ENCODE data around the gene POLR2L.

POLR2L gene

DNA sequence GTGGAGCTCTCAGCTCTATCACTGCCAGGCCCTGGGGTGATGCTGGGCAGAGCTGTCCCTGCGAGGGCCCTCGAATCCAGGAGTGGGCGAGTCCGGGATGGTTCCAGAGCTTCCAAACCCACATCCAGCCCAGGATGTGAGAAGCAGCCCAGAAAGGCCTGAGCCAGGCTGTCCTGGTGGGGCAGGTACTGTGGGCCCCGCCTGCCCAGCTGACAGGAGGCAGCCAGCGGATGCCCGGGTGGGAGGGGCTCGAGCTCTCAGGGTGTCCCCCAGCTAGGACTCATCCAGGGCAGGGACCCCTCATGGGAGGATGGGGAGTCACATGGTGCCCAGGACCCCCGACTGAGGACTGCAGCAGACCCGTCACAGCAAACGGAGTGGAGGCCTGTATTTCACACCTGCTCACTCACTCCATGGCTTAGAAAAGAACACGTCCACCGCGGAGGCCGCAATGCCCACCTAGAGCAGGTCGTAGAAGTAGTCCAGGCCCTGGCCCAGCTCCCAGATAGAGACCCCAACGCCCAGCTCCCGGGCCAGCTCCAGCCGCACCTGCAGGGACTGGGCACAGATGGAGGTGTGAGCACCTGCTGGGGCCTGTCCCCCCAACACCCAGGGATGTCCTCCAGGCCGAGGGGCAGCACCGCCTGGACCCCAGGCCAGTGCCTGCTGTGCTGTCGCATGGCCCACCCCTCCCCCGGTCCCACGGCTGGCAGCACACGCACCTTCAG is 27.2 kb upstream of the POLR2L start:
- no peak overlapping the region for H3K4me2 ChIP-seq (ENCODE audit: low read length)
- H3K4me1 ChIP-seq (ENCODE audit: control insufficient read depth, low read length): no peaks in the 10 kb centered on the region
- no peaks in the 10 kb centered on the region for H3K9me3 ChIP-seq (ENCODE audit: control insufficient read depth, insufficient read depth, low read length)
- no peaks in the 10 kb centered on the region for H3F3A ChIP-seq (ENCODE audit: control insufficient read depth, insufficient read depth)
- no peaks in the 10 kb centered on the region; the same call in 1 of the 2 replicates for H4K20me1 ChIP-seq (ENCODE audit: control insufficient read depth, insufficient read depth, low read depth, low read length)
- H3K27me3 ChIP-seq (ENCODE audit: control insufficient read depth, low read length): no peaks in the 10 kb centered on the region
- H3K27ac ChIP-seq (ENCODE audit: low read depth, low read length): no peak overlapping the region
- H3K36me3 ChIP-seq (ENCODE audit: control insufficient read depth, low read length): no peaks in the 10 kb centered on the region
- H3K9me2 ChIP-seq (replicated peaks; ENCODE audit: control insufficient read depth, low read length): no peaks in the 10 kb centered on the region
- H3K79me2 ChIP-seq (ENCODE audit: control insufficient read depth, low read length): no peaks in the 10 kb centered on the region
- TF ChIP-seq EZH2phosphoT487 (IDR thresholded peaks at IDR 0.05; ENCODE audit: borderline replicate concordance, low read length): no peak
- TF ChIP-seq, protein P1, sequence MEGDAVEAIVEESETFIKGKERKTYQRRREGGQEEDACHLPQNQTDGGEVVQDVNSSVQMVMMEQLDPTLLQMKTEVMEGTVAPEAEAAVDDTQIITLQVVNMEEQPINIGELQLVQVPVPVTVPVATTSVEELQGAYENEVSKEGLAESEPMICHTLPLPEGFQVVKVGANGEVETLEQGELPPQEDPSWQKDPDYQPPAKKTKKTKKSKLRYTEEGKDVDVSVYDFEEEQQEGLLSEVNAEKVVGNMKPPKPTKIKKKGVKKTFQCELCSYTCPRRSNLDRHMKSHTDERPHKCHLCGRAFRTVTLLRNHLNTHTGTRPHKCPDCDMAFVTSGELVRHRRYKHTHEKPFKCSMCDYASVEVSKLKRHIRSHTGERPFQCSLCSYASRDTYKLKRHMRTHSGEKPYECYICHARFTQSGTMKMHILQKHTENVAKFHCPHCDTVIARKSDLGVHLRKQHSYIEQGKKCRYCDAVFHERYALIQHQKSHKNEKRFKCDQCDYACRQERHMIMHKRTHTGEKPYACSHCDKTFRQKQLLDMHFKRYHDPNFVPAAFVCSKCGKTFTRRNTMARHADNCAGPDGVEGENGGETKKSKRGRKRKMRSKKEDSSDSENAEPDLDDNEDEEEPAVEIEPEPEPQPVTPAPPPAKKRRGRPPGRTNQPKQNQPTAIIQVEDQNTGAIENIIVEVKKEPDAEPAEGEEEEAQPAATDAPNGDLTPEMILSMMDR (IDR thresholded peaks at IDR 0.05; ENCODE audit: low read depth, low read length, poor library complexity, severe bottlenecking): no peak
- no peak overlapping the region for H3K4me3 ChIP-seq (ENCODE audit: low read length)

DNA sequence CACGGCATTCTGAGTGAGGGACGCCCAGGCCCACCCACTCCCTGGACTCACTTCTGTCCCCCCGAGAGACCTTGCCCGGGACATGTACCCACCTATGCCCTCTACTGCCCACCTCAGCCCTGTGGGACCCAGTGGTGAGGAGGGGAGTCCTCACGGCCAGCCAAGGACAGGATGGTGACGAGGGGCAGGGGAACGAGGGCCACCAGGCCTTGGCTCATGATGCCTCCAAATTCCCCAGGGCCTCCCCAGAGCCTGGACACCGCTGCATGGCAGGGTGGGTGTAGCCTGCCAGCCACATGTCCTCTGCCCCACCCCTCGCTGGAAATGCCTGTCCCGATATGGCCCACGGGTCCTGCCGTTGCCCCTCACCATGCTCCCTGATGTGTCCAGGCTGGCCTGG is 26.5 kb upstream of the POLR2L start:
- Histone ChIP-seq H3K79me2 (ENCODE audit: control insufficient read depth, low read length) (no peaks in the 10 kb centered on the region), H3K27ac (ENCODE audit: low read depth, low read length) (no peak overlapping the region), H3F3A (ENCODE audit: control insufficient read depth, insufficient read depth) (no peaks in the 10 kb centered on the region)

DNA sequence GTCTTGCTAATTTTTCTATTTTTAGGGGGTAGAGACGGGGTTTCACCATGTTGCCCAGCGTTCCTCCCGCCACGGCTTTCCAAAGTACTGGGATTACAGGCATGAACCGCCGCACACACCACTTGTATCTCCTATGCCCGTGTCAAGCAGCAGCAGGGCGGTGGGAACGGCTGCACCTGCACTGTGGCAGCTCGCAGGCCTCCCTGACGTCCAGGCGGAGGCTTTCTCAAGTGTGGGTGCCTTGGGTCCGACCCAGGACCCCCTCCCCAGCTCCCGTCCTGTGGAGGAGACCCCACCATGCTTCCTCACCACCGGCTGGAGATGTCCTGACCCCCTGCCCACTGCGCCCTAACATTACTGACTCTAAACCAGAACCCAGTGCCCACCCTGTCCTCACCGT is 26.1 kb upstream of the POLR2L start:
- H3K36me3 ChIP-seq (ENCODE audit: control insufficient read depth, low read length): no peaks in the 10 kb centered on the region
- TF ChIP-seq EZH2phosphoT487 (IDR thresholded peaks at IDR 0.05; ENCODE audit: borderline replicate concordance, low read length): no peak
- TF ChIP-seq, protein P1 (IDR thresholded peaks at IDR 0.05; ENCODE audit: low read depth, low read length, poor library complexity, severe bottlenecking): no peak
- H3K4me1 ChIP-seq (ENCODE audit: control insufficient read depth, low read length): no peaks in the 10 kb centered on the region
- no peaks in the 10 kb centered on the region for H3K9me3 ChIP-seq (ENCODE audit: control insufficient read depth, insufficient read depth, low read length)
- no peaks in the 10 kb centered on the region for H3K27me3 ChIP-seq (ENCODE audit: control insufficient read depth, low read length)
- no peaks in the 10 kb centered on the region for H3F3A ChIP-seq (ENCODE audit: control insufficient read depth, insufficient read depth)
- no peaks in the 10 kb centered on the region for H3K9me2 ChIP-seq (replicated peaks; ENCODE audit: control insufficient read depth, low read length)
- no peak overlapping the region for H3K4me3 ChIP-seq (ENCODE audit: low read length)
- no peaks in the 10 kb centered on the region for H3K79me2 ChIP-seq (ENCODE audit: control insufficient read depth, low read length)
- no peak overlapping the region for H3K4me2 ChIP-seq (ENCODE audit: low read length)
- H3K27ac ChIP-seq (ENCODE audit: low read depth, low read length): no peak overlapping the region
- H4K20me1 ChIP-seq (ENCODE audit: control insufficient read depth, insufficient read depth, low read depth, low read length): no peaks in the 10 kb centered on the region; the same call in 1 of the 2 replicates

More for the DNA sequence above, 26.5 kb upstream of the POLR2L start:
- H3K27me3 ChIP-seq (ENCODE audit: control insufficient read depth, low read length): no peaks in the 10 kb centered on the region
- no peak overlapping the region for H3K4me3 ChIP-seq (ENCODE audit: low read length)
- H3K36me3 ChIP-seq (ENCODE audit: control insufficient read depth, low read length): no peaks in the 10 kb centered on the region
- TF ChIP-seq EZH2phosphoT487 (IDR thresholded peaks at IDR 0.05; ENCODE audit: borderline replicate concordance, low read length): no peak
- TF ChIP-seq, protein P1 (IDR thresholded peaks at IDR 0.05; ENCODE audit: low read depth, low read length, poor library complexity, severe bottlenecking): no peak
- no peaks in the 10 kb centered on the region for H3K4me1 ChIP-seq (ENCODE audit: control insufficient read depth, low read length)
- no peak overlapping the region for H3K4me2 ChIP-seq (ENCODE audit: low read length)
- no peaks in the 10 kb centered on the region for H3K9me3 ChIP-seq (ENCODE audit: control insufficient read depth, insufficient read depth, low read length)
- no peaks in the 10 kb centered on the region; the same call in 1 of the 2 replicates for H4K20me1 ChIP-seq (ENCODE audit: control insufficient read depth, insufficient read depth, low read depth, low read length)
- H3K9me2 ChIP-seq (replicated peaks; ENCODE audit: control insufficient read depth, low read length): no peaks in the 10 kb centered on the region

Measured in DOHH2 (cell line).